ENCODE data around the gene TMEM205.
"Not testable (repeated sequence)": the region's sequence is repeated elsewhere in the genome, so short reads cannot be mapped to it uniquely, and the experiment has no call there.

Gene TMEM205

DNA sequence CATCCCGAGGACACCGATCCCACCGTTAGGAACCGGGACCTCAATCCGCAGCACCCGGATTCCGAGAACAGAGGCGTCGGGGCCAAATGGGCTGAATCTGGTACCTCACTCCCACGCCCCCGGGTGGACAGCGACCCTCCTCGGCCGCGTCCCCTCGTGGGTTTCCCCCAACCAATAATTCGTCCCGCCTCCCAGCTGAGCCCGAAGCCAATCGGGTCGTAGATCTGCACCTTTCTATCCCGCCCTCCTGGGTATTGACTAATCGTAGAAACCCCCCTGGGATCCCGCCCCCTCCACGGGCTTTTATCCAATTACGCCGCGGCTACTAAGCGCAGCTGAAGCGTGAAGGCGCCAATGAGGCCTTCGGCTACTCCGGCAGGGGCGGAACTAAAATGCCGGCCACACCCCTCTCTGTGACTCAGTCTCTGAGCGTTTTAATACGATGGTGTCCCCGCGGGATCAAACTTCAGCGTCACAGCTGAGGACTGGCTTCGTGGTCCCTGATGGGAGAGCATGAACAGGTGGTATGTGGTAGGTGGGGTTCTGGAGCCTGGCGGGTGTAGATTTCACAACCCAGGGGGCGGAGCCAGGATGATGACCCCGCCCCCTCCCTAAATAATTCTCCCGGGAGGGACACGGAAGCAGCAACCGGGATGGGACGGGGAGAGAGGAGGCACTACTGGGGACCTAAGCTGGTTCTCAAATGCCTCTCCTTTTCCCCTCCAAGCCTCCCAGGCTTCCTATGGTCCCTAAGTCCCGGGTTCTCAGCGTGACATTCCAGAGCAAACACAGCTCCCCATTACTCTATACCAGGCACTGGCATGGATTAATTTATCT lies at the start of gene TMEM205, which contains the start of gene CCDC159:
TMEM205 (minus strand) TSS at position 165 of the 837 bp plus-strand sequence. CDS start 649 bp downstream, outside the sequence.
CCDC159 (plus strand) TSS at position 416 of the 837 bp plus-strand sequence; CDS start at position 504, 88 bp downstream.
- DNase-seq: peak; percentile 99

DNA sequence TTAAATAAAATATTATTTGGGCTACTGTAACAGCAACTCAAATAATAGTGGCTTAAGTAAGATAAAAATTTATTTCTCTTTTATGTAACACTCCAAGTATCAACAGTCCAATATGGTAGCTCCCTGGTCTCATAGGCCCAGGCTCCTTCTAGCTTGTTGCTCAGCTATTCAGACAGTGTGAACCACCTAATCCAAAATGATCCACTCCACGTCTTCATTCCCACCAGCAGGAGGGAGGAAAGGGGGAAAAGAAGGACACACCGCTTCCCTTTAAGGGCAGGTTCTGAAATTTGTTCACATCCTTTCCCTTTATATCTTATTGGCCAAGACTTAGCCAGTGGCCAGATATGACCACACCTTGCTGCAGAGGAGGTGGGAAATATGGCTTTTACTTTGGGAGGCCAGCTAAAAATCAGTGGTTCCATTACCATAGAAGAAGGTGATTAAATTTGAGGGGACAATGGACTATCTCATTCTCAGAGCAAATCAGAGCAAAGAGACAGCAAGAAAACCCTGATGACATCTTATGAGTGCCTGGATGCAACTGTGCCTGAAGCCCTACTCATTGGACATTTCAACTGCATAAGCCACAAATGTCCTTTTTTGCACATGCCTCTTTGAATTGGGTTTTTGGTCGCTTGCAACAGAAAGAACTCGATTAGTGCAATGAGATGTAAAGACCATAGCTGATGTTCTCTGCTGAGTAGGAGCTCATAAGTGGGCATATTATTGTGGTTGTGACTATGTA lies 45.0 kb upstream of the TMEM205 start:
- no peak for DNase-seq

DNA sequence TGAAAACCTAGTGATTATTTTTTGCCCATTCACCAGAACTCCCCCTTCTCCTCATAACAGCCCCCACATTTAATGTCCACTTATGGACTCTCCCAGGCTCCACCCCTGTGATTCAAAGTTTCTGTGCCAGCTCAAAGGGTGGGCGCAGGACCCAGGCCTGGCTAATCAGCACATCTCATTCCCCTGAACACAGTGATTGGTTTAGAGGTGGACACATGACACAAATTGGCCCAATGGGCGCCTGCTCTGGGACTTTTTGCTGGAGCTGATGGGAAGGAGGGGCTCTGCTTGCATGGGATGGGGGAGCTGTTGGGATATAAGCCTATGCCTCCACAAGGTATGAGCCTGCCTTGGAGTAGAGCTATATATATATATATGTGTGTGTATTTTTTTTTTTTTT lies 44.3 kb upstream of the TMEM205 start:
- DNase-seq: no peak

DNA sequence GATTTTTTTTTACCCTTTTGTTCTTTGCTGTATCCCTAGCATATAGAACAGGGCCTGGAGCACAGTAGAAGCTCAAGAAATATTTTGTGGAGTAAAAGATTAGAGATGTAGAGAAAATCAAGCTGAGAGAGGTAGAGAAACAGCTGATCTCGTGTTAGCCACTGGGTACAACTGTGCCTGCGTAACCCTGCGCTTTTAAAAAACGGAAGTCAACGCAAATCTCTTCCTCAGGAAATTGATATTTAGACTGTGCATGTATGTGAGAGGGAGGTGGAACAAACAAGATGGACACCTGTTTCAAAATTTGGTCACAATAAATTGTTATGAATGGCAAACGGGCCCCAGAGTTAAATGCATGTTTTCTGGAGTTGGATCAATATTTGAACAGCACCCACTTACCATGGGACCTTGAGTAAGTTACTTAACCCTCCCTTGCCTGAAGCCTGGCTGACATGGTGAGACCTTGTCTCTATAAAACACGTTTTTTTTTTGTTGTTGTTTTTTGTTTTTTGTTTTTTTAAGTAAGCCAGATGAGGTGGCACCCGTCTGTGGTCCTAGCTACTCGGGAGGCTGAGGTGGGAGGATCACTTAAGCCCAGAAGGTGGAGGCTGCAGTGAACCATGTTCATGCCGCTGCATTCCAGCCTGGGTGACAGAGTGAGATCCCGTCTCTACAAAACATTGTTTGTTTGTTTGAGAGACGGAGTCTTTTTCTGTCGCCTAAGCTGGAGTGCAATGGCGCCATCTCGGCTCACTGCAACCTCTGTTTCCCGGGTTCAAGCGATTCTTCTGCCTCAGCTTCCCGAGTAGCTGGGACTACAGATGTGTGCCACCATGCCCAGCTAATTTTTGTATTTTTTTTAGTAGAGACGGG lies 41.3 kb upstream of the TMEM205 start:
- no peak for DNase-seq

DNA sequence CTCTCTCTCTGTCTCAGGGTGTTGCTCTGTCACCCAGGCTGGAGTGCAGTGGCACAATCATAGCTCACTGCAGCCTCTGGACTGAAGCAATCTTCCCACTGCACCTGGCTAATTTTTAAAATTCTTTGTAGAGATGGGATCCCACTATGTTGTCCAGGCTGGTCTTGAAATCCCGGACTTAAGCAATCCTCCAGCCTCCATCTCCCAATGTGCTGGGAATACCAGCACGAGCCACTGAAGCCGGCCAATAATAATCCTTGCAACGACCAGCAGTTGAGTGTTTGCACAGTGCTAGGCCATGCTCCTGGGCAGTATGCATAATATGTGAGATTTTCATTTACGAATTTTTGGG lies 38.7 kb upstream of the TMEM205 start:
- no peak for DNase-seq

DNA sequence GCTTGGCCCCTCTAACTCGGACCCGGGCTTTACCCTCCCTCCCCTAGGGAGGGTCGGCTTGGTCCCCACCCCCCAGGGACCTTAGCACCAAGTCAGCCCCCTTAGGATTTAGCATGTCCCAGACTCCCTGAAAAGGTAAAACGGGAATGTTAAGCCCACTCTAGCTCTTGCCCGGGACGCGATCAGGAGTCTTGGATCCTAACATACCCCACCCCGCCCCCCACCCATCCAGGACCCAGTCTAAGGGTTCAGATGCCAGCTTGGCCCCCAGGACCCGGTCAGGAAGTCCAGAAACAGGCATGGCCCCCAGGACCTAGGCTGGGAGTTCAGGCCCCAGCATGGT lies 37.6 kb upstream of the TMEM205 start:
- DNase-seq: no peak

DNA sequence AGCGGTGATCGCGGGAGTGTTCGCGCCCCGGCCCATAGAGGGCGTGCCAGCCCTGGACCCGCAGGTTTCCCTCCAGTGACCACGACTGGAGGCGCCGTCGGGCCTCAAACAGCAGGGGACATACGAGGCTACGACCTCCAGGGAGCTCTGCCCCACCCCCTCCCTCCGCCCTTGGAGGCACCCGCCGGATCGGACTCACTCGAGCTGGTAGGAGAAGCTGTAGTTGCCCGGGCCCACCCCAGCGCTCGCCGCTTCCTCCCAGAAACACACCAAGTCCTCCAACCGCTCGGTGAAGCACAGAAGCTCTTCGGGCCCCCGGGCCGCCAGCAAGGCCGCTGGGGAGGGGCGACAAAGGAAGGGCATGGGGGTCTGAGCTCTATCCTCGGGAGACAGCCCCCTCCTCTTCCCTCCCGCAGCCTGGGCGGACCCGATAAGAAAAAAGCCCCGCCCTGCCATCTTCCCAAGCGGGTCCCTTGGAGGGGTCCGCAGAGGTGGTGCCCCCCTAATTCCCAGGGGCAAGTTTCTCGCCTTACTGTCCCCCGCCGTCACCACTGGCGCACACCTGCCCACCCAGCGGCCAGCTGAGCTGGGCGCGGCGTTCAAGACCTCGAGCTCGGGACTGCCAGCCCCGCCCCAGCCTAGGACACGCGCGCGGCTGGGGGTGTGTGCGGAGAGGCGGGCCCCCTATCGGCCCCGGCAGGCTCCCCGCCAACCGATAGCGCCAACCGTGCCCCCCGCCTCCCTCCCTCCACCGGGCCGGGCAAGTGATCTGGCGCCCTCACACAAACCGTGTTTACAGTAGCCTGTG lies 37.0 kb upstream of the TMEM205 start:
- DNase-seq: peak; percentile 38

DNA sequence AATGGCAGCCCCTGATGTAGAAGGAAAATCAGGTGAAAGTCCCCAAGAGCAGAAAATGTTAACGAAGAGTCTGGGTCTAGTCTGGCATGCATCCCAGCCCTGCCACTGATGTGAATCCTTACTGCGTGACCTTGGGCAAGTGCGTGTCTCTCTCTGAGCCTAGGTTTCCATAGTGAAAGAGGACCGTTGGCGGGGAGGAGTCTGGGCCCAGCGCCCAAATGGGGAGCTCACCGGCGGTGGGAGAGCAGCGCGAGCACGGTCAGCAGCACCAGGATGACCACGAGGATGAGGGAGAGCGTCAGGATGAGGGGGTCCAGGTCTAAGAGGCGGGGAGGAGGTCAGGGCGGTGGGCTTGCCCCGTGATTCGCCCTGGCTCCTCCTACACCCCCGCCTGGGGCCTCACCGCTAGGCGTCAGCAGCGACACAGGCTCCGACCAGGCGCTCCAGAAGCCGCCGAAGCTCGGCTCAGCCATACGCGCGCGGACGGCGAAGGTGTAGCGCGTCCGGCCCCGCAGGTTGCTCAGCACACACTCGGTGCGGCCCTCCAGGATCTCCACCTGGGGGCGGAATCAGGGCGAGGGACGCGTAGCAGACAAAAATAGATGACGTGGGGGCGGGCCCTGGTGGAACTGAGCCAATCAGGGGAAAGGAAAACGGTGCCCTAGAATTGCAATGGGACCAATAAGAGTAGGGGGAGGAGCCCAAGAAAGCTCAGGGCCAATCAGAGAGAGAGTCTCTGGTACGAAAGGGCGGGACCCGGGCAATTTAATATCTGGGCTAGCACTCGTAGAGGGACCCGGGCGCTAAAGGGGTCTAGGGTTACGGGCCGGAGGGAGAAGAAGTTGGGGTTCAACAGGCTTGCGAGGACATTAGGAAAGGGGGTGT lies 34.8 kb upstream of the TMEM205 start:
- DNase-seq: peak; percentile 96

DNA sequence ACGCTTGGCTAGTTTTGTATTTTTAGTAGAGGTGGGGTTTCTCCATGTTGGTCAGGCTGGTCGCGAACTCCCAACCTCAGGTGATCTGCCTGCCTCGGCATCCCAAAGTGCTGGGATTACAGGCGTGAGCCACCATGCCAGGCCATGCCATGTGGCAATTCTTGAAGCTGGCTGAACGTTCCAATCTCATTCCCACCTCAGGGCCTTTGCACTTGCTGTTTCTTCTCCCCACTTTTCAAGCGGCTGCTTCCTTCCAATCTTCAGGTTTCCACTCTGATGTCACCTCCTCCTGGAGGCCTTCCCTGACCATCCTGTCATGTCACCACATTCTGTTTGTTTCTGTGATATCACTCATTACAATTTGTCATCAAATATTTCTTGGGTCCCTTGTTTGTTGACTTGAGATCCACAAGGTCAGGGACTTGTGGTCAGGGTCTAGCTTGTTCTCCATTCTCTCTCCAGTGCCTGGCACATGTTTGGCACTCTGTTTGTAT lies 33.8 kb upstream of the TMEM205 start:
- DNase-seq: no peak

DNA sequence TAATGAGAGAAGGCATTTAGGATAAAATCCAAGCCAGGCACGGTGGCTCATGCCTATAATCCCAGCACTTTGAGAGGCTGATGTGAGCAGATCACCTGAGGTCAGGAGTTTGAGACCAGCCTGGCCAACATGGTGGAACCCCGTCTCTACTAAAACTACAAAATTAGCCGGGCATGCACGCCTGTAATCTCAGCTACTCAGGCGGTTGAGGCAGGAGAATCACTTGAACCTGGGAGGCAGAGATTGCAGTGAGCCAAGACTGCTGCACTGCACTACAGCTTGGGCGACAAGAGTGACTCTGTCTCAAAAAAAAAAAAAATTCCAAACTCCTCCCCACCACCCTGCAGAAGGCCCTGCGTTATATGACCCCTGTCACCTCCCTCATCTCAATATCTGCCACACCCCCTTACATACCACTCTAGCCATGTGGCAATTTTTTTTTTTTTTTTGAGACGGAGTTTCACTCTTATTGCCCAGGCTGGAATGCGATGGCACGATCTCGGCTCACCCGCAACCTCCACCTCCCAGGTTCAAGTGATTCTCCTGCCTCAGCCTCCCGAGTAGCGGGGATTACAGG lies 33.3 kb upstream of the TMEM205 start:
- DNase-seq: not testable (repeated sequence)

DNA sequence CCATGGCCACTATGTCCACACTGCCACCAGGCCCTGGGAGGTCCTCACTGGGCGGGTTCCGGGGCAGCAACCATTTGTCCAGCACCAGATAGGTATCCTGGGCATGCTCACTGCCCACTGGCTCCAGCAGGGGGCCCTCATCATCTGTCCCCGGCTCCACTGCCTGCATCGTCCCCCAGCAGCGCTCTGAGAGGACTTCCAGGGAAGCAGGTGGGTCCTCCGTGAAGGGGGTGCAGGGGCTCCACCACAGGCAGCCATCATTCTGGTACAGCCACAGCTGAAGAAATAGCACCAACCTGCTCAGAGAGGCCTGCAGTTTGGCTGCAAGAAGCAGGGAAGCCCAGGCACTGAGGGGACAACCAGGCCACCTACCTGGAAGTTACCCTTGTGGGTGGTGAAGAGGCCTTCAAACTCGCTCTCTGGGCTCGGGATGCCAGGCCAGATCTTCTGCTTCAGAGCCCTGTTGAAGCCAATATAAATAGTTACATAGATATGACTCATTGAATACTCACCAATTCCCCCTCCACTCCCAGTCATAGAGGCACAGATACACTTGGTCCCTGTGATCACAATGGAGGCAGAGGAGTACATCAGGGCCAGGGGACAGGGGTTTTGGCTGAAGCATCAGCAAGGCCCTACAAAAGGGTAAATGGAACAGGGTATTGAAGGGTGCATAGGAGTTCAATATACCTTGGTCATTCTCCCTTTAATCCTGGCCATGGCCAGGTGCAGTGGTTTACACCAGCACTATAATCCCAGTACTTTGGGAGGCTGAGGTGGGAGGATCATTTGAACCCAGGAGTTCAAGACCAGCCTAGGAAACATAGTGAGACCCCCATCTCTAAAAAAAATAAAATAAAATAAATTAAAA lies 32.5 kb upstream of the TMEM205 start:
- DNase-seq: peak; percentile 22

DNA sequence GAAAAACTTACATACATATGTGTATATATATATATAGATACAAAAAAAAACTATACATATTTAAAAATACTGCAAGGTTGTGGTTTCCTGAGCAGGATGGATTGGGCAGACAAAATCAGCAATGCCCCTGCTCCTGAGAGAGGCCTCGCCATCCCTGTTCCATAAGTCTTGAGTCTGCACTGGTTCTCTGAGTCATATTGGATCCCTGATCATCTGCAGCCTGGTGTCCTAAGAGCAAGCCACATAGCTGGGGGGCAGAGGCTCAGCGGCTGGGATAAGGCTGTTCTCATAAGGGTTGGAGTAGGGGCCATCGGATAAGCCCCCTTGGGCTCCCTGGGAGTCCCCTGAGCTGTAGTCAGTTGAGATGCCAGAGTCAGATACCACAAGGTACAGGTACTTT lies 31.7 kb upstream of the TMEM205 start:
- DNase-seq: no peak

DNA sequence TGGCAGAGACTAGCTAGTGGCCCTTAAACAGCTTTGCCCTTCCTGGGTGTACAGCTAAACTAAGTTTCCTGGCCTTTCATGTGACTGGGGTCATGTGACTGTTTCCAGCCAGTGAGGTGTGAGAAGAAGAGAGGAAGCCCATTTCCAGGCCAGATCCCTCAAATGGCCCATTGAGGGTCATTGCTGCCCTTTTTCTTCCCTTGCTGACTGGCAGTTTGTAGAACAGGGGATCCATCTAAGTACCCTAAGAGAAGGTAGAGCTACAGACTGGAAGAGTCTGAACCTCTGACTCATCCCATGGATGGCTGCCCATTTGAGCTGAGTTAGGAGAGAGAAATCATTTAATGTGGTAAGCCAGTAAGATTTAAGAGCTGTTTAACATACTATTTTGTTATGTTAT lies 31.2 kb upstream of the TMEM205 start:
- peak; percentile 26 for DNase-seq

DNA sequence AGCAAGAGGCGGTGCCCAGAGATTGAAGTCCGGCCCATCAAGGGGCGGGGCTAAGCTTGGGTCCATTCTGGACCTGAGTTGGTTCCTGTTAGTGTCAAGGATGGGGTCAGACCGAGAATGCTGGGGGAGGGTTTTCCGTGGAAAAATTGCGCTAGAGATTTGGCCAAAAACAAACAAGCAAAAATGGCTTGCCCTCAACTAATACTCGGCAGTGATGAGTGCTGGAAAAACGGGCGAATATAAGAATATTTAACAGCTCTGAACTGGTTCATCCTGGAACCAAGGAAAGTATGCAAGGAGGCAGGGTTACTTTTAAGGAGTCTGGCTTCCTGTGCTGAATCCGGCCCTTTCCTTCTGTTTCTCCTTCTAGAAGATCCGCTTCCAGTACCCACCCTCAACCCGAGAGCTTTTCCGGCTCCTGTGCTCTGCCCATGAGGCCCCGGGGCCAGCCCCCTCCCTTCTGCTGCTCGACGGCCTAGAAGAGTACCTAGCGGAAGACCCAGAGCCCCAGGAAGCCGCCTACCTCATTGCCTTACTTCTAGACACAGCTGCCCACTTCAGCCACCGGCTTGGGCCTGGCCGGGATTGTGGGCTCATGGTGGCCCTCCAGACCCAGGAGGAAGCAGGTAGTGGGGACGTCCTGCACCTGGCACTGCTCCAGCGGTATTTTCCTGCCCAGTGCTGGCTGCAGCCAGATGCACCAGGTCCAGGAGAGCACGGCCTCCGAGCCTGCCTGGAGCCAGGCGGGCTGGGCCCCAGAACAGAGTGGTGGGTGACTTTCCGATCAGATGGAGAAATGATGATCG lies 29.3 kb upstream of the TMEM205 start:
- DNase-seq: peak; percentile 67

DNA sequence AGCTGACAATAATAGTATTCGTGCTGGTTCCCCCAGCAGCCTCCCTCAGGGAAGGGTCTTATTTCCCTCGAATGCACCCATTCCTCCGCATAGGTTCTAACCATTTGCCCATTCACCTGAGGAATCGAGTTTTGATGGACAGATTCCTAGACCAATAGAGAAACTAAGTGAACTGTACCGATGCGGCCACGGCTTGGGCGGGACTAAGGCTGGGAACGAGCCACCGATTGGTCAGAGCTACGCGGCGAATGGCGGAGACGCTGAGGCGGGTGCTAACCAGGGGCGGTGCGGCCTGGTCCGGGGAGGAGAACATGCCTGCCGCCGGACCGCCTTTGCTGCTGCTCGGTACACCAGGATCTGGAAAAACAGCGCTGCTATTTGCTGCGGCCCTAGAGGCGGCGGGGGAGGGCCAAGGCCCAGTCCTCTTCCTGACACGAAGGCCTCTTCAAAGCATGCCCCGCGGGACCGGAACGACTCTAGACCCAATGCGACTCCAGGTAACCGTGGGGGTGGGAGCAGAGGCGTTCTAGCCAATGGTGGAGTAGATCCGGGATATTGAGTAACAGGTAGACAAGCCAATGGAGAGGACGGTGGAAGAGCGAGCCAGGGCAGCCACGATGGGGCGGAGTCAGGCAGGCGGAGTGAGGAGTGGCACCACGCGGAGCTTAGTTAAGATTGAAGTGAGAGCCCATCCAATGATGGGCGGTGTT lies 28.5 kb upstream of the TMEM205 start, which contains the start of gene SWSAP1:
SWSAP1 (plus strand) TSS at position 234 of the 710 bp plus-strand sequence; CDS start at position 249, 15 bp downstream.
- peak; percentile 97 for DNase-seq

DNA sequence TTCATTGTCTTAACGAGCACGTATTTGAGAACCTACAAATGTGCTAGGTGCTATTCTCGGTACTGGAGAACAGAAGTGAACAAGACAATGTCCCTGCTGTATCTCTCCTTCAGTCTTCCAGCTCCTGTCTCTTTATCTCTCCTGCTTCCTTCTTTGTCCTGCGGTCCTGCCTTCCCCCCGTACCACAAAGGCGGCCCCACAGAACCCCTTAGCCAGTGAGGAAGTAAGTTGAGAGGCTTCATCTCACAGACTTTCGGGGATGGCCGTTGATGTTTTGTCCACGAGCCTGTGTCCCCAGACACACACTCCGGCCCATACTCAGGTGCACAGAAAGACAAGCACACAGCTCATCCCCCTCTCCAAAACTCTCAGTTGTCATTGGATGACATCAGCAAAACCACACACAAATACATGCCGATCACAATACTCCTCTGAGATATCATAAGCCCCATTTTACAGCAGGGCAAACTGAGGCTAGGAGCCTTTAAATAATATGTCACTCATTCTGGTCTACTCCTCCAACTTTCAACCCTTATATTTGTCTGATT lies 27.9 kb upstream of the TMEM205 start:
- DNase-seq: no peak

DNA sequence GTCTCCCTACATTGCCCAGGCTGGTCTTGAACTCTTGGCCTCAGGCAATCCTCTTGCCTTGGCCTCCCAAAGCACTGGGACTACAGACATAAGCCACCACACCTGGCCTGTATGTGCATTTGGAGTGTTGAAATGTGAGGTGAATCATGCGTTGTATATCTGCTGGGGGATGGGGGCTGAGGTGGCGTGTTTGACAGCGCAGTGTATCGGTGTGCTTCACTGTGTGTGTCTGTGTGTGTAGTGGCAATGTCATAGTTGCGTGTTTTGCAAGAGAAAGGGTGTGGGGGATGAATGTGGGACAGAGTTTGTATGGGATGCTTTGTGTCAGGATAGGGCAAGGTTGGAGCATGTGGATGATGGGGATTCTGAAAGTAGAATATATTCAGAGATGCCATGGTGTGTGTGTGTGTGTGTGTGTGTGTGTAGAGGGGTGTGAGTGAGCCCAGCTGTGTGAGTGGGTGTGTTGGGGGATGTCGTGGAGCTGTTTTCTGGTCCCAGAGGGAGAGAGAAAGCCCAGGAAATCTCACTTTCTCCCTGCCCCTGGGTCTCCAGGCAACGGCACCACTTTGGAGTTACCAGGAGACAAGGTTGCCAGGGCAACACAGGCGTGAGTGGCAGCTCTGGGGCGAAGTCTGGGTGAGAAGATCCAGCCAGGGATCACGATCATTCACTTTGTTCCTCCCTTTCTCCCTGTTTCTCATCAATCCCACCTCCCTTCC lies 27.3 kb upstream of the TMEM205 start:
- DNase-seq: no peak
